Stimulated activated CD8-positive, alpha-beta memory T cell treated with anti-CD3 and anti-CD28 coated beads, Interleukin-4, amount 100 ng/mL, for 4 hours (primary cell): Measurements from ENCODE around the gene PCDH9.

Source experiments
- DNase-seq, 2 donors: peaks; one replicate each; pipeline ENCODE4 v3.0.0-alpha.2; 2020; ENCODE audit warnings: low read depth in 2 of 2, low spot score in 1 of 2

The PCDH9 gene

GRCh38 chr13:66546534-66547379, 683.4 kb downstream of the PCDH9 start:
- no peak for DNase-seq

- no peak for DNase-seq
Measured at GRCh38 chr13:66543780-66544179, 686.4 kb downstream of the PCDH9 start.

- DNase-seq, result no peak
Measured at GRCh38 chr13:66537417-66537816, 692.7 kb downstream of the PCDH9 start.

DNA sequence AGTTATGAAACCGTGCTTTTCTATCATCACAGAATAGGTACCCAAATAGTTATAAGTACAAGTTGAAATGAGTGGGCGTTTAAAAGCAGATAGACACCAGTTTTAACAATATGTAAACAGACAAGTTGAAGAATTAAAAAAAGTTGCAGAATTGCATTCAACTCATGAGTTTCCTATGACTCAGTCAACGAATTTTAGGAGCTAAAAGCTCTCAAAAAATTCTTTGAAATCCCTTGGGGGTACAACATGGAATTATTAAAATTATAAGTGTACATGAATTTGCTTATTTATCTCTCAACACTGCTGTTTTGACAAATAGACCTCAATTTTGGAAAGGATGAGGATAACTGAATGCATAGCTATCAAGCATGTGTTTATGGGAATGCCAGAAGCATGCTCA, 693.4 kb downstream of the PCDH9 start:
- DNase-seq, result no peak

DNA sequence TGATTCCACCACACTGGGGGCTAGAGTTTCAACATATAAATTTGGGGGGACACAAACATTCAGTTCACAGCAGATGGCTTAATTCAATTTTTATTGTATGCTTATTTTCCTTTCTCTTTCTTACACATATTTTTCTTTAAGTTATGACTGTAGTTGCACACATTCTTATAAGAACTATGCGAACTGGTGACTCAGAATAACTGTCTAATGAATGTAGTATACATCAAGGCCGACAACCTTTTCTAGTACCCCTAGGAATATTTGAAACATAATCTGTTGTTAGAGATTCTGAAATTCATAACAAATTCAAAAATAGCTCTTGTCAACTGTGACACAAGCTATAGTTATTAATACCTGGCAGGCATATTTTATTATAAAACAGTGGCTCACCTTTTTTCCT, 695.6 kb downstream of the PCDH9 start:
- no peak for DNase-seq

- no peak for DNase-seq
Measured at GRCh38 chr13:66532845-66533244, 697.3 kb downstream of the PCDH9 start.

GRCh38 chr13:66532146-66532545, 698.0 kb downstream of the PCDH9 start:
- DNase-seq, result no peak

GRCh38 chr13:66530686-66531085, 699.5 kb downstream of the PCDH9 start:
- no peak for DNase-seq

GRCh38 chr13:66530158-66530557, 700.0 kb downstream of the PCDH9 start:
- no peak for DNase-seq

GRCh38 chr13:66528944-66529576, 701.1 kb downstream of the PCDH9 start:
- no peak for DNase-seq

GRCh38 chr13:66528180-66528579, 702.0 kb downstream of the PCDH9 start:
- DNase-seq, result no peak

- DNase-seq, result no peak
Measured at GRCh38 chr13:66520511-66521355, 709.4 kb downstream of the PCDH9 start.

- DNase-seq, result no peak
Measured at GRCh38 chr13:66519259-66519658, 710.9 kb downstream of the PCDH9 start.

GRCh38 chr13:66518068-66518467, 712.1 kb downstream of the PCDH9 start:
- no peak for DNase-seq

DNA sequence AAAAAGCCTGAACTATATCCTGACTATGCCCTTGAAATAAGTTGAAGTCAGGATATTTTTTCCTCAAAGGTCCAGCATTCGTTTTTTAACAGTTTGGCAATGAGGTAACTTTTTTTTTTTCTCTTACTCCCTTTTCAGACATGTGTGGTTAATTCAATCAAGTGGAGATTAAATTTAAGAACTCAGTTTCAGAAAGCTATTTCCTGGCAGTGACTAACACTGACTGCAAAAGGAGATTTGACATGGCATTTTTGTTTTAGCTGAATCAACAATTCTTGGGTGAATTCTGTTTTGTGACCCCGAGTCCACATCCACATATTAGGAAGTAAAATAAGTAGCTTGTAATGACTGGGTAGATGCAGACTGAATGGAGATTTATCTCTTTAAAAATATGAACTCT, 716.4 kb downstream of the PCDH9 start:
- DNase-seq, result no peak

DNA sequence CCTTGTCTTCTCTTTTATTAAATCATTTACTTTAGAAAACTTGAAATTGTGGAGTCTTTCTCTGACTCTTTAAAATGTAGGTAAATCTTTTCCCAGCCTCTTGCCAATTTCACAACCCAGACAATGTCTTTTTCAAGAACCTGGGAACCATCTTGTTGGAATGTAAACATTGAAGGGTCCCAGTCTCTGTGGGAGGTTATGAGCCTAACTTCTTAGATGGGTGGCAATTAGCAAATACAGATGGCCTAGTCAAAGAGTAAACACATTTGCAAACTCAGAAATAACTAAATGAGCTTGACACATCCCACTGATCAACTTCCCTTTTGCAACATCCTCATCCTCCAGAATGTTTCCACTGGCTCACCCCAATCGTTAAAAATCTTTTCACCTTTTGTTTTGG, 721.0 kb downstream of the PCDH9 start:
- no peak for DNase-seq

DNA sequence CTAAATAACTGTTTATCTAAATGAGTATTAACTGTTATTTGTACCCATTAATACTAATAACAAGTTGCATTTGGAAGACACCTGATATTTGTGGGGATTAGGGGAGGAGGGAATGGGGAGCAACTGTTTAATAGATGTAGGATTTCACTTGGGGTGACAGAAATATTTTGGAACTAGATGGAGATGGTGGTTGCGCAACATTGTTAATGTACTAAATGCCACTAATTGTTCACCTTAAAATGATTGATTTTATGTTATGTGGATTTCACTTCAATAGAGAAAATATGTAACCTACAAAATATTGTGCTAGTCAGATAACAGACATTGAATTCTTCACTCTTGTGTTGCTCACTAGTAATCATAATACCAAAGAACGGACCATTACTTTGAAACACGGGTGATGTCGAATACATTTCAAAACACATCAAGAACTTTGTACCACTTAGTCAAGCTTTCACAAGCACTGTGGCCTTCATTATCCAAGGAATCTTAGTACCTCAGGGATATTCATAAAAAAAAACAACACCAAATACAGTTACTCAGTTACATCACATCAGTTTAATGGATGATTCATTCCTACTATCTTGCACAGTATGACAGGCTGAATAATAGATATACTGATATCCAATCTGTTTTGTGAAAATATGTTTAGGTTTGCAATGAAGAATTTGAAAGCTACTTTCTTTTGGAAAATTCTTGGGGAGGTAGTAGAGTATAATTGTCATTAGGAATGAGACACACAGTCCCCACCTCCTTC, 721.8 kb downstream of the PCDH9 start:
- no peak for DNase-seq

DNA sequence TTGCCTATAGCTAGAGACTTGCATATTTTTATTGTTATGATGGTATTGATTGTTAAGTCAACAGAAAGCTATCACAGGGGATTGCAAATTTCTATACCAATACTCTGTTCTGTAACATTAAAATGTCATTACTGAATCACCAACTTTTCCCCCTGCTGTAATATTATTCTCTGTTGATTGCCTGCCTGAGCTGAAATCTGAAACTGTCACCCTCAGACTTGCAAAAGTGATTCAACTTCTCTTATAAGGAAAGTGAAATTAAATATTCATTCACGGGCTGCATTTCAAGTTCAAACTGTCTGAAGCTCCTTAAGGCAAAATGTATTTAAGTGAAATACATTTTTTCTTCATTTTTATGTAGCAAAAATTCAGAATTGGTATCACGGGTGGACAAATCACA, 723.2 kb downstream of the PCDH9 start:
- DNase-seq, result no peak

DNA sequence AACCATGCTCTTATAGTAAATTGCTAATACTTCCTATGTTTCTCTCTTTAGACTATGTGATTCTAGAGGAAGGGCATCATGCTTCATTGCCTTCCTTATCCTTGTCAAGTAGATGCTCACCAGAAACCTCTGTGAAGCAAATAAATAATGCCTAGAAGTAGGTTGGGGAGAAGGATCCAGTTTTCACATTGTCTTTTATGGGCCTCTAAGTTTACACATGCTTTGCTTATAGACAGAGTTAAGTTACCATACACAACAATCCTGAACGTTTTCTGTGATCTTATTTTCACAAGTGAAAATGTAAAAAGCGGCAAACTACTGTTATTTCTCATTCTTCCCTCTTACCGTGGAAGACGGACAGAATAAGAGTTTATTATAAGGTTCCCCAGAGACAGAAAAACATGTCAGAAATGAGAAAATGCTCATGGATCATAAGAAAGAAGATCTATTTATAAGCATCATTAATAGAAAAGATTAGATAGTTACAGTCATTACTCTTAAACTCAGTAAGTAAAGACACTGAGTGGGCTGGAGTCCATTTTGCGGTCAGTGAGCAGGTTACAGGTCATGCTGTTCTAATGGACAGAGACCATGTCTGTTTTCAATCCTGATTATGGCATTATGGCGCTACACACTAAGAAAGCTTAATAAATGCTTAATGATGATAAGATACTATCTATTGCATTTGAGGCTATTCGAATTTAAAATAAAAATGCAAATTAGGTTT, 723.9 kb downstream of the PCDH9 start:
- DNase-seq, result no peak

DNA sequence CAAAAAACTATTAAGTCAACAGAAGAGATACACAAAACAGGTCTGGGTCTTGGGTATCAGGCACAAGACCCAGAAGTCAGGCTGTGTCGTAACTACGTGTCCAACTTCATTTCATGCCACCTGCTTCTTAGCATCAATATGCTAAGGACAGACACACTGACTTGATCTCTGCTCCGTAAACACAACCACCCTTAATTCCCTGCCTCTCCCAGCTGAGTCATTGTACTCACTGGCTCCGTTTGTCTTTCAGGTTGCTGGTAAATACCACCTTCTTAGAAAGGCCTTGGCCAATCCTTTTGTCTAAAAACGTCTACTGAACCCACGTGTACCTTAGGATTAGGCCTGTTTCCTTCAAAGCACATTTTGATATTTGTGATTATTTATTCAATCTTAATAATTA, 726.2 kb downstream of the PCDH9 start:
- no peak for DNase-seq
